H1 (cell line): ENCODE data around the gene CCNA2. TPM values are rescaled to one million over a fixed set of nuclear protein-coding genes. Genes with fewer than 3 reads are reported as not detected.

Source experiments
- CTCF ChIA-PET: fragments of 300-600 bp; sonication (Branson Sonifier 250); formaldehyde crosslinking; loops from one replicate; lab custom pipeline; 2021; ENCODE audit not compliant: partially characterized antibody; lab: Charles Lee
- POLR2A ChIA-PET: fragments of 300-600 bp; sonication (Branson Sonifier 250); formaldehyde crosslinking; loops from one replicate; lab custom pipeline; 2021; ENCODE audit warnings: inconsistent platforms; ENCODE audit not compliant: partially characterized antibody; lab: Charles Lee
- DNase-seq, 2 experiments: peaks; one replicate each; pipeline versions ENCODE4 v3.0.0 to v3.0.0-alpha.2; 2010 to 2022; ENCODE audit warnings: low spot score in 2 of 2, low read depth in 1 of 2, mixed read lengths in 1 of 2
- FAIRE-seq: peaks from 2 replicates; lab custom pipeline; 2011; peaks lifted over from hg19 to GRCh38; lab: Jason Lieb, UNC
- H2AFZ ChIP-seq: 2 replicates; pipeline ENCODE4 v1.8.1; 2012; ENCODE audit warnings: low read length, inconsistent platforms
- H2AK5ac ChIP-seq: 2 replicates; pipeline ENCODE4 v1.6.1; 2013; ENCODE audit warnings: low read depth, low read length
- H2BK120ac ChIP-seq: replicated peaks from 2 replicates; pipeline ENCODE3; 2013; ENCODE audit warnings: low read depth, low read length, inconsistent platforms
- H2BK12ac ChIP-seq: 2 replicates; pipeline ENCODE4 v1.6.1; 2013; ENCODE audit warnings: low read depth, low read length
- H2BK15ac ChIP-seq: 2 replicates; pipeline ENCODE4 v1.6.1; 2013; ENCODE audit warnings: low read length
- H2BK20ac ChIP-seq: 2 replicates; pipeline ENCODE4 v1.6.1; 2013; ENCODE audit warnings: low read length
- H2BK5ac ChIP-seq: 2 replicates; pipeline ENCODE4 v1.6.1; 2013; ENCODE audit warnings: low read depth, low read length
- H3K14ac ChIP-seq: 2 replicates; pipeline ENCODE4 v1.6.1; 2013; ENCODE audit warnings: inconsistent platforms; ENCODE audit not compliant: insufficient read length
- H3K18ac ChIP-seq: 2 replicates; pipeline ENCODE4 v1.6.1; 2013; ENCODE audit warnings: low read length; ENCODE audit errors: extremely low read depth
- H3K23ac ChIP-seq: 2 replicates; pipeline ENCODE4 v1.6.1; 2013; ENCODE audit warnings: inconsistent platforms; ENCODE audit not compliant: insufficient read length
- H3K23me2 ChIP-seq: 2 replicates; pipeline ENCODE4 v1.6.1; 2013; ENCODE audit warnings: low read depth, low read length
- H3K27ac ChIP-seq: 2 replicates; pipeline ENCODE4 v1.6.1; 2011; ENCODE audit warnings: low read depth, low read length, inconsistent platforms
- H3K27me3 ChIP-seq, 4 experiments: replicated peaks in 1 of 4; 1 replicate in 1 of 4; 2 replicates in 3 of 4; pipeline versions ENCODE4 v1.6.1 to v1.8.1; 2011 to 2013; ENCODE audit warnings: low read length in 3 of 4, mild to moderate bottlenecking in 3 of 4, inconsistent platforms in 2 of 4, mixed read lengths in 2 of 4, moderate library complexity in 1 of 4; ENCODE audit not compliant: control insufficient read depth in 3 of 4, insufficient read depth in 3 of 4; ENCODE audit errors: extremely low read depth in 1 of 4
- H3K36me3 ChIP-seq, 4 experiments: 2 replicates each; pipeline versions ENCODE4 v1.6.1 to v1.8.1; 2011 to 2013; ENCODE audit warnings: mild to moderate bottlenecking in 4 of 4, low read length in 3 of 4, moderate library complexity in 2 of 4, control low read depth in 1 of 4, inconsistent platforms in 1 of 4; ENCODE audit not compliant: insufficient read depth in 4 of 4, control insufficient read depth in 2 of 4
- H3K4ac ChIP-seq: replicated peaks from 2 replicates; pipeline ENCODE3; 2013; ENCODE audit warnings: low read length, low read depth, mixed read lengths, inconsistent platforms; ENCODE audit not compliant: insufficient read length
- H3K4me1 ChIP-seq, 4 experiments: replicated peaks in 1 of 4; 1 replicate in 1 of 4; 2 replicates in 3 of 4; pipeline versions ENCODE4 v1.6.1 to v1.8.1; 2011 to 2013; ENCODE audit warnings: low read length in 3 of 4, inconsistent platforms in 2 of 4, mixed read lengths in 1 of 4; ENCODE audit not compliant: insufficient read depth in 4 of 4, control insufficient read depth in 3 of 4
- H3K4me2 ChIP-seq, 2 experiments: 2 replicates each; pipeline versions ENCODE4 v1.6.1 to v1.8.1; 2011 to 2013; ENCODE audit warnings: low read depth in 2 of 2, low read length in 2 of 2, control low read depth in 1 of 2, inconsistent platforms in 1 of 2, mild to moderate bottlenecking in 1 of 2; ENCODE audit not compliant: insufficient read depth in 1 of 2
- H3K4me3 ChIP-seq, 4 experiments: fragments of 200-600, 300-600 bp in 1 of 4; sonication (generic), shearing (Covaris generic), sonication (Bioruptor Twin) in 1 of 4; 2 replicates each; pipeline versions ENCODE4 v1.5.1 to v1.8.1; 2011 to 2016; ENCODE audit warnings: low read length in 4 of 4, low read depth in 3 of 4, control low read depth in 2 of 4, inconsistent platforms in 2 of 4, mild to moderate bottlenecking in 2 of 4, mixed read lengths in 1 of 4, moderate library complexity in 1 of 4; ENCODE audit not compliant: insufficient read depth in 2 of 4; ENCODE audit errors: extremely low read depth in 1 of 4
- H3K56ac ChIP-seq: replicated peaks from 2 replicates; pipeline ENCODE3; 2013; ENCODE audit warnings: low read depth, mild to moderate bottlenecking, mixed read lengths, low read length, inconsistent platforms; ENCODE audit not compliant: insufficient read length
- H3K79me1 ChIP-seq: 2 replicates; pipeline ENCODE4 v1.6.1; 2013; ENCODE audit warnings: low read depth, low read length, control low read depth
- H3K79me2 ChIP-seq, 2 experiments: 2 replicates each; pipeline versions ENCODE4 v1.6.1 to v1.8.1; 2012 to 2013; ENCODE audit warnings: low read length in 2 of 2, mild to moderate bottlenecking in 2 of 2, inconsistent platforms in 1 of 2; ENCODE audit not compliant: insufficient read depth in 2 of 2, control insufficient read depth in 1 of 2
- H3K9ac ChIP-seq, 4 experiments: replicated peaks in 1 of 4; 1 replicate in 1 of 4; 2 replicates in 3 of 4; pipeline versions ENCODE4 v1.6.1 to v1.8.1; 2011 to 2013; ENCODE audit warnings: low read depth in 3 of 4, low read length in 3 of 4, control low read depth in 2 of 4, mild to moderate bottlenecking in 2 of 4, moderate library complexity in 2 of 4, inconsistent platforms in 1 of 4; ENCODE audit errors: extremely low read depth in 1 of 4
- H3K9me3 ChIP-seq, 2 experiments: 2 replicates each; pipeline versions ENCODE4 v1.6.1 to v1.8.1; 2012 to 2013; ENCODE audit warnings: mild to moderate bottlenecking in 2 of 2, moderate library complexity in 2 of 2, control low read depth in 1 of 2, inconsistent platforms in 1 of 2, low read depth in 1 of 2, low read length in 1 of 2, mixed read lengths in 1 of 2; ENCODE audit not compliant: insufficient read depth in 2 of 2
- H4K20me1 ChIP-seq, 2 experiments: replicated peaks in 1 of 2; 2 replicates each; pipeline versions ENCODE3 to v1.8.1; 2011 to 2013; ENCODE audit warnings: inconsistent platforms in 2 of 2, low read length in 2 of 2, mild to moderate bottlenecking in 1 of 2; ENCODE audit not compliant: insufficient read depth in 2 of 2, control insufficient read depth in 1 of 2
- H4K5ac ChIP-seq: 2 replicates; pipeline ENCODE4 v1.6.1; 2013; ENCODE audit warnings: low read length, low read depth, mixed read lengths, inconsistent platforms; ENCODE audit not compliant: insufficient read length
- H4K8ac ChIP-seq: 2 replicates; pipeline ENCODE4 v1.8.0; 2013; ENCODE audit warnings: mild to moderate bottlenecking, moderate library complexity, low read length, inconsistent platforms; ENCODE audit not compliant: insufficient read depth; ENCODE audit errors: extremely low read depth
- H4K91ac ChIP-seq: replicated peaks from 2 replicates; pipeline ENCODE3; 2013; ENCODE audit warnings: low read length, mixed read lengths, inconsistent platforms; ENCODE audit not compliant: insufficient read length
- BCL11A ChIP-seq, 2 experiments: IDR thresholded peaks; one replicate each; pipeline ENCODE4 v1.6.1; 2011; ENCODE audit warnings: low read depth in 2 of 2, low read length in 2 of 2, mild to moderate bottlenecking in 2 of 2
- CBX8 ChIP-seq: fragments of 300-800, 300-1000 bp; sonication (generic); IDR thresholded peaks from 2 replicates; pipeline ENCODE4 v1.7.1; 2016; ENCODE audit warnings: low read depth, low read length, borderline replicate concordance
- CTCF ChIP-seq, 3 experiments: IDR thresholded peaks; 1 replicate in 2 of 3; 2 replicates in 1 of 3; pipeline versions ENCODE4 v1.5.1 to v1.6.1; 2011; ENCODE audit warnings: low read length in 3 of 3, mild to moderate bottlenecking in 3 of 3, inconsistent platforms in 2 of 3, low read depth in 1 of 3, moderate library complexity in 1 of 3; ENCODE audit not compliant: insufficient read depth in 1 of 3; ENCODE audit errors: control extremely low read depth in 1 of 3
- EP300 ChIP-seq, 2 experiments: IDR thresholded peaks; 1 replicate in 1 of 2; 2 replicates in 1 of 2; pipeline ENCODE4 v1.6.1; 2011 to 2012; ENCODE audit warnings: low read depth in 2 of 2, low read length in 2 of 2, mild to moderate bottlenecking in 2 of 2, borderline replicate concordance in 1 of 2, inconsistent platforms in 1 of 2, moderate library complexity in 1 of 2
- NRF1 ChIP-seq: IDR thresholded peaks from 2 replicates; pipeline ENCODE4 v1.6.1; 2011; ENCODE audit warnings: mild to moderate bottlenecking, low read depth, low read length, improper control_type of control experiment
- RBBP5 ChIP-seq: IDR thresholded peaks from 2 replicates; pipeline ENCODE4 v1.7.1; 2012; ENCODE audit warnings: low read depth, mild to moderate bottlenecking, inconsistent platforms, low read length, moderate library complexity, borderline replicate concordance
- SIRT6 ChIP-seq: IDR thresholded peaks from one replicate; pipeline ENCODE4 v1.7.1; 2012; ENCODE audit warnings: low read length, inconsistent platforms
- USF2 ChIP-seq: IDR thresholded peaks from 2 replicates; pipeline ENCODE4 v1.6.1; 2011; ENCODE audit warnings: low read length, improper control_type of control experiment
- YY1 ChIP-seq: IDR thresholded peaks from 2 replicates; pipeline ENCODE4 v1.6.1; 2011; ENCODE audit warnings: low read depth, mild to moderate bottlenecking, low read length
- WGBS, 2 experiments: shearing (Covaris generic) in 1 of 2; methylation state at CpG; one replicate each; pipeline versions ENCODE4 v1.1.6 to v1.1.7; 2013 to 2015; ENCODE audit warnings: low lambda C conversion rate in 2 of 2, mixed read lengths in 2 of 2, inconsistent platforms in 1 of 2, low coverage in 1 of 2, missing lambda C conversion rate in 1 of 2; ENCODE audit not compliant: insufficient replicate concordance in 2 of 2, insufficient coverage in 1 of 2, insufficient read length in 1 of 2; ENCODE audit errors: extremely low coverage in 1 of 2, missing lambda C conversion rate in 1 of 2; 5-methylcytosine and 5-hydroxymethylcytosine counted together
- polyA plus RNA-seq, 7 experiments: library from polyadenylated mRNA; depleted of rRNA in 3 of 7; stranded (reverse) in 5 of 7; unstranded in 2 of 7; fragments of >200 nt in 5 of 7; fragments of 200-250 nt in 2 of 7; gene quantifications; 1 replicate in 5 of 7; 2 replicates in 1 of 7; 4 replicates in 1 of 7; pipeline versions ENCODE4 v1.2.1 to v1.2.3, GENCODE V29; 2011 to 2013; ENCODE audit warnings: missing spikeins in 2 of 7, mixed read lengths in 2 of 7
- total RNA-seq: library from RNA; stranded (reverse); fragmentation: NEBNext Ultra II Directional; extraction: Animal tissue kit (Norgen Biotek cat#: 25700); gene quantifications from 2 replicates; pipeline ENCODE4 v1.2.1, GENCODE V29; 2021

CCNA2 gene
- total and polyA plus RNA-seq, 2 of the 8 experiments (the other 6 are each of a cell fraction or from before 2014, with no cell fraction given), result 42.1 to 98.6 TPM

DNA sequence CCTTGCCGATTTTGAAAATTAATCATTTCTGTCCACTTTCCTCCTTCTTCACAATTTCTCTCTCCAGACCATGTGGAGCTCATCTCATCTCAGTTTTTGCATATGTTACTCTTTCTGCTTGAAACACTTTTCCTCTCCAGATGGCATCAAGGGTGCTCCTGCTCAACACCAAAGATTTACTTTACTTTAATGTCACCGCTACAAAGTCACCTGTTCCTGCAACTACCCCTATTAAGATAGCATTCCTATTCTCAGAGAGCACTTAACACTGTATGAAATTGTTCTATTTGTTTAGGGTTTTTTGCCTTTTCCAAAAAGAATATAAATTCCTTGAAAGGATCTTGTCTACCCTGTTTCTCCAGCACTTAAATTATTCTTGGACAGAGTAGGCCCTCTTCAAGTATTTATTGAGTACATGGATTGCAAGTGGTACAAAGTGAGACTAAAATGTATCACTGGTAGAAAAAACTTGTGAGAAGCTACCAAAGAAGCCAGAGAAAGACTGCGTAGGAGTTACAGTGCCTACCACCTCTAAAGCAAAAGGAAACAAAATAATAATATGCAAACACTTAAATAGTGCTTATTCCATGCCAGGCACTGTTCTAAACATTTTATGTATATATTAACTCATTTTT is 23.7 kb downstream of the CCNA2 start:
- CTCF ChIA-PET, result no interaction called here
- H3K27ac ChIP-seq, result no peak overlapping the region
- H2AK5ac ChIP-seq, result no peak overlapping the region
- POLR2A ChIA-PET, result interaction anchor here (1.4 to 14.8 kb wide), 6 partner anchors 11 to 36 kb away, joined by 3 to 246 read pairs (median 6); partner anchors contain the start of genes CCNA2 and SMIM43
- H3K4me2 ChIP-seq, result no peak overlapping the region; a peak in 1 of 4 replicates
- H3K9me3 ChIP-seq, result no peaks in the 10 kb centered on the region
- no peak overlapping the region for H3K18ac ChIP-seq
- WGBS, 2 experiments, result 90% methylated on average over 3 of the region's 3 CpGs; no CpG with 5 or more reads in 1 of the 2 experiments
- H3K79me1 ChIP-seq, result no peaks in the 10 kb centered on the region
- H3K9ac ChIP-seq, result no peak overlapping the region
- no peak for FAIRE-seq
- no peak for DNase-seq
- no peak overlapping the region for H4K5ac ChIP-seq
- H3K14ac ChIP-seq, result no peak overlapping the region
- H4K91ac ChIP-seq, result no peak overlapping the region
- H3K27me3 ChIP-seq, result no peaks in the 10 kb centered on the region
- no peak overlapping the region for H3K4ac ChIP-seq
- H4K8ac ChIP-seq, result no peak overlapping the region
- H3K23ac ChIP-seq, result no peak overlapping the region
- peaks cover 3 to 21% of the 10 kb centered on the region in 2 experiments; a peak in 2 of 4 replicates for H3K79me2 ChIP-seq
- H2BK15ac ChIP-seq, result no peak overlapping the region
- no peaks in the 10 kb centered on the region for H4K20me1 ChIP-seq
- H2BK5ac ChIP-seq, result no peak overlapping the region
- H2BK120ac ChIP-seq, result no peak overlapping the region
- peaks cover 8 to 18% (median 10%) of the 10 kb centered on the region in 4 experiments for H3K4me1 ChIP-seq
- H3K56ac ChIP-seq, result no peak overlapping the region
- H3K4me3 ChIP-seq, result peak overlapping the region in 1 of 4 experiments; percentile 93; a peak in 1 of 8 replicates
- H2BK12ac ChIP-seq, result no peak overlapping the region; the same call in 1 of the 2 replicates
- H3K23me2 ChIP-seq, result peaks cover 3% of the 10 kb centered on the region
- H2BK20ac ChIP-seq, result no peak overlapping the region
- H3K36me3 ChIP-seq, result peaks cover 11 to 26% (median 18%) of the 10 kb centered on the region in 4 experiments
- no peak overlapping the region for H2AFZ ChIP-seq
- TF ChIP-seq USF2 (no peak), EP300 (IDR thresholded peaks at IDR 0.05; ENCODE audit: borderline replicate concordance in 1 of 2, low read depth in 2 of 2, low read length in 2 of 2) (no peak), BCL11A (IDR thresholded peaks at IDR 0.05; ENCODE audit: low read depth in 2 of 2, low read length in 2 of 2) (no peak), CTCF (IDR thresholded peaks at IDR 0.05; ENCODE audit: control extremely low read depth in 1 of 3, insufficient read depth in 1 of 3, low read depth in 1 of 3, low read length in 3 of 3) (no peak), NRF1 (no peak), SIRT6 (no peak), RBBP5 (no peak), CBX8 (no peak), YY1 (no peak)
